RWPE2 (cell line): ENCODE measurements around the gene BOLA3.

Experiments
- ATAC-seq: fragments of 200-7000 bp; cut with Tn5 transposase; 3 replicates; pipeline ENCODE4 v1.9.1; 2021; ENCODE audit warnings: low read depth
- DNase-seq: peaks from one replicate; pipeline ENCODE4 v3.0.0-alpha.2; 2020; ENCODE audit warnings: low spot score
- H3K27ac ChIP-seq: fragments of 450-650 bp; 2 replicates; pipeline ENCODE4 v1.5.1; 2017; ENCODE audit warnings: mild to moderate bottlenecking; ENCODE audit not compliant: poor library complexity, severe bottlenecking
- H3K27me3 ChIP-seq: fragments of 250-450 bp; sonication (Bioruptor Pico); 2 replicates; pipeline ENCODE4 v1.5.1; 2021; ENCODE audit warnings: mild to moderate bottlenecking, moderate library complexity; ENCODE audit not compliant: insufficient read depth, poor library complexity, severe bottlenecking
- H3K36me3 ChIP-seq: fragments of 250-450 bp; sonication (Bioruptor Pico); 2 replicates; pipeline ENCODE4 v1.5.1; 2020; ENCODE audit warnings: low read depth, mild to moderate bottlenecking, moderate library complexity
- H3K4me1 ChIP-seq: fragments of 250-450 bp; sonication (Bioruptor Pico); 2 replicates; pipeline ENCODE4 v1.5.1; 2021; ENCODE audit warnings: mild to moderate bottlenecking, moderate library complexity; ENCODE audit not compliant: insufficient read depth, poor library complexity, severe bottlenecking
- H3K4me3 ChIP-seq: fragments of 250-450 bp; sonication (Bioruptor Pico); 2 replicates; pipeline ENCODE4 v1.5.1; 2021; ENCODE audit warnings: mild to moderate bottlenecking, moderate library complexity; ENCODE audit not compliant: severe bottlenecking
- H3K9me3 ChIP-seq: fragments of 250-450 bp; sonication (Bioruptor Pico); 2 replicates; pipeline ENCODE4 v1.5.1; 2021; ENCODE audit warnings: mild to moderate bottlenecking, moderate library complexity; ENCODE audit not compliant: severe bottlenecking
- TF ChIP-seq, protein P1 (sequence below): fragments of 450-650 bp; IDR thresholded peaks from one replicate; pipeline ENCODE4 v1.5.1; 2017; ENCODE audit warnings: mild to moderate bottlenecking, moderate library complexity; ENCODE audit not compliant: poor library complexity, severe bottlenecking

Gene BOLA3

DNA sequence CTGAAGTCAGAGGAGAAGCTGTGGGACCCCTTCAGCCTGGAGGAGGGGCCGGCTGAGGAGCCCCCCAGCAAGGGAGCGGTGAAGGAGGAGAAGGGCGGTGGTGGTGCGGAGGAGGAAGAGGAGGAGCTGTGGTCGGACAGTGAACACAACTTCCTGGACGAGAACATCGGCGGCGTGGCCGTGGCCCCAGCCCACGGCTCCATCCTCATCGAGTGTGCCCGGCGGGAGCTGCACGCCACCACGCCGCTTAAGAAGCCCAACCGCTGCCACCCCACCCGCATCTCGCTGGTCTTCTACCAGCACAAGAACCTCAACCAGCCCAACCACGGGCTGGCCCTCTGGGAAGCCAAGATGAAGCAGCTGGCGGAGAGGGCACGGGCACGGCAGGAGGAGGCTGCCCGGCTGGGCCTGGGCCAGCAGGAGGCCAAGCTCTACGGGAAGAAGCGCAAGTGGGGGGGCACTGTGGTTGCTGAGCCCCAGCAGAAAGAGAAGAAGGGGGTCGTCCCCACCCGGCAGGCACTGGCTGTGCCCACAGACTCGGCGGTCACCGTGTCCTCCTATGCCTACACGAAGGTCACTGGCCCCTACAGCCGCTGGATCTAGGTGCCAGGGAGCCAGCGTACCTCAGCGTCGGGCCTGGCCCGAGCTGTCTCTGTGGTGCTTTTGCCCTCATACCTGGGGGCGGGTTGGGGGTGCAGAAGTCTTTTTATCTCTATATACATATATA is 46.0 kb downstream of the BOLA3 start:
- ATAC-seq (no peak), DNase-seq (no peak)
- Histone ChIP-seq H3K4me1 (no peaks in the 10 kb centered on the region), H3K27me3 (no peaks in the 10 kb centered on the region), H3K4me3 (no peak overlapping the region), H3K9me3 (no peaks in the 10 kb centered on the region), H3K27ac (no peak overlapping the region), H3K36me3 (peaks cover 41% of the 10 kb centered on the region)
- TF ChIP-seq, protein P1, sequence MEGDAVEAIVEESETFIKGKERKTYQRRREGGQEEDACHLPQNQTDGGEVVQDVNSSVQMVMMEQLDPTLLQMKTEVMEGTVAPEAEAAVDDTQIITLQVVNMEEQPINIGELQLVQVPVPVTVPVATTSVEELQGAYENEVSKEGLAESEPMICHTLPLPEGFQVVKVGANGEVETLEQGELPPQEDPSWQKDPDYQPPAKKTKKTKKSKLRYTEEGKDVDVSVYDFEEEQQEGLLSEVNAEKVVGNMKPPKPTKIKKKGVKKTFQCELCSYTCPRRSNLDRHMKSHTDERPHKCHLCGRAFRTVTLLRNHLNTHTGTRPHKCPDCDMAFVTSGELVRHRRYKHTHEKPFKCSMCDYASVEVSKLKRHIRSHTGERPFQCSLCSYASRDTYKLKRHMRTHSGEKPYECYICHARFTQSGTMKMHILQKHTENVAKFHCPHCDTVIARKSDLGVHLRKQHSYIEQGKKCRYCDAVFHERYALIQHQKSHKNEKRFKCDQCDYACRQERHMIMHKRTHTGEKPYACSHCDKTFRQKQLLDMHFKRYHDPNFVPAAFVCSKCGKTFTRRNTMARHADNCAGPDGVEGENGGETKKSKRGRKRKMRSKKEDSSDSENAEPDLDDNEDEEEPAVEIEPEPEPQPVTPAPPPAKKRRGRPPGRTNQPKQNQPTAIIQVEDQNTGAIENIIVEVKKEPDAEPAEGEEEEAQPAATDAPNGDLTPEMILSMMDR, result no peak

DNA sequence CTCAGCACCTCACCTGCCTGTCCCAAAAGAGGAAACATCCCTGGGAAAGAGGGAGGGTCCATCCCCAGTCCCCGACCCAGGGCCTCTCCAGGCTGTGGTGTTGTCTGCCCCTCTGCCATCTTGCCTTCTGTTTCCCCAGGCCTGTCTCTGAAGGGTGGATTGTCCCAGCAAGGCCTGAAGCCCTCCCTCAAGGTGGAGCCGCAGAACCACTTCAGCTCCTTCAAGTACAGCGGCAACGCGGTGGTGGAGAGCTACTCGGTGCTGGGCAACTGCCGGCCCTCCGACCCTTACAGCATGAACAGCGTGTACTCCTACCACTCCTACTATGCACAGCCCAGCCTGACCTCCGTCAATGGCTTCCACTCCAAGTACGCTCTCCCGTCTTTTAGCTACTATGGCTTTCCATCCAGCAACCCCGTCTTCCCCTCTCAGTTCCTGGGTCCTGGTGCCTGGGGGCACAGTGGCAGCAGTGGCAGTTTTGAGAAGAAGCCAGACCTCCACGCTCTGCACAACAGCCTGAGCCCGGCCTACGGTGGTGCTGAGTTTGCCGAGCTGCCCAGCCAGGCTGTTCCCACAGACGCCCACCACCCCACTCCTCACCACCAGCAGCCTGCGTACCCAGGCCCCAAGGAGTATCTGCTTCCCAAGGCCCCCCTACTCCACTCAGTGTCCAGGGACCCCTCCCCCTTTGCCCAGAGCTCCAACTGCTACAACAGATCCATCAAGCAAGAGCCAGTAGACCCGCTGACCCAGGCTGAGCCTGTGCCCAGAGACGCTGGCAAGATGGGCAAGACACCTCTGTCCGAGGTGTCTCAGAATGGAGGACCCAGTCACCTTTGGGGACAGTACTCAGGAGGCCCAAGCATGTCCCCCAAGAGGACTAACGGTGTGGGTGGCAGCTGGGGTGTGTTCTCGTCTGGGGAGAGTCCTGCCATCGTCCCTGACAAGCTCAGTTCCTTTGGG is 47.2 kb downstream of the BOLA3 start:
- no peak for ATAC-seq
- H3K4me3 ChIP-seq, result no peak overlapping the region
- TF ChIP-seq, protein P1, result no peak
- H3K9me3 ChIP-seq, result no peaks in the 10 kb centered on the region
- H3K4me1 ChIP-seq, result no peaks in the 10 kb centered on the region
- H3K27me3 ChIP-seq, result no peaks in the 10 kb centered on the region
- no peak overlapping the region for H3K27ac ChIP-seq
- H3K36me3 ChIP-seq, result peaks cover 47% of the 10 kb centered on the region
- no peak for DNase-seq

DNA sequence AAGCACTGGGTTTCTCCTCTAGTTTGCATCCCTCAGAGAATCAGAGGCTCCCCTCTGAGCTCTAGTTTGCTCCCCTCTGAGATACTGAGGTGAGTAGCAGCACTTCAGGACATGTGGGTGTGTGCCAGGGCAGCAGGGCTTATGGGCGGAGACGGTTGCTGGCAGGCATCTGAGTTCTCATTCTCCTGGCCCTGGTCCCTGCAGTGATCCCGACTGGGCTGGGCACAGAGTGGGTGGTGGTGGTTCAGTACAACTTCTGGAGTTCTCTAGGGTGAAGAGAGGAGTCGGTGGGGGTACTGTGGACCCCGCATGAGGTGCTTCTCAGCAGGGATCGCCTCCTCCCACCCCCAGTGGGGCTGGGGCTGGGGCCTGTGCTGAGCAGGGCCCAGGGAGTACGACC is 47.9 kb downstream of the BOLA3 start:
- TF ChIP-seq, protein P1, result no peak
- Histone ChIP-seq H3K9me3 (no peaks in the 10 kb centered on the region), H3K4me3 (no peak overlapping the region), H3K4me1 (no peaks in the 10 kb centered on the region), H3K27ac (no peak overlapping the region), H3K27me3 (no peaks in the 10 kb centered on the region), H3K36me3 (peaks cover 48% of the 10 kb centered on the region)
- ATAC-seq, result no peak
- DNase-seq, result no peak

DNA sequence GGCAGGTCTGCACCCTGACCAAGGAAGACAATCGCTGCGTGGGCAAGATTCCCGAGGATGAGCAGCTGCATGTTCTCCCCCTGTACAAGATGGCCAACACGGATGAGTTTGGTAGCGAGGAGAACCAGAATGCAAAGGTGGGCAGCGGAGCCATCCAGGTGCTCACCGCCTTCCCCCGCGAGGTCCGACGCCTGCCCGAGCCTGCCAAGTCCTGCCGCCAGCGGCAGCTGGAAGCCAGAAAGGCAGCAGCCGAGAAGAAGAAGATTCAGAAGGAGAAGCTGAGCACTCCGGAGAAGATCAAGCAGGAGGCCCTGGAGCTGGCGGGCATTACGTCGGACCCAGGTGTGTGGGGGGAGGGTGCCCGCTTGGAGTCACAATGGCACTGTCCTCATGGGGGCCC is 48.4 kb downstream of the BOLA3 start:
- no peak overlapping the region for H3K4me3 ChIP-seq
- peaks cover 43% of the 10 kb centered on the region for H3K36me3 ChIP-seq

More for the DNA sequence above, 48.4 kb downstream of the BOLA3 start:
- H3K27ac ChIP-seq, result no peak overlapping the region
- DNase-seq (no peak), ATAC-seq (no peak)
- no peaks in the 10 kb centered on the region for H3K27me3 ChIP-seq
- no peaks in the 10 kb centered on the region for H3K9me3 ChIP-seq
- TF ChIP-seq, protein P1, result no peak
- H3K4me1 ChIP-seq, result no peaks in the 10 kb centered on the region
